Measurements from ENCODE around the gene OR52B6. TPM values are rescaled to one million over a fixed set of nuclear protein-coding genes. Genes with fewer than 3 reads are reported as not detected.

Gene OR52B6
- total RNA-seq, 1 donor = not detected

DNA sequence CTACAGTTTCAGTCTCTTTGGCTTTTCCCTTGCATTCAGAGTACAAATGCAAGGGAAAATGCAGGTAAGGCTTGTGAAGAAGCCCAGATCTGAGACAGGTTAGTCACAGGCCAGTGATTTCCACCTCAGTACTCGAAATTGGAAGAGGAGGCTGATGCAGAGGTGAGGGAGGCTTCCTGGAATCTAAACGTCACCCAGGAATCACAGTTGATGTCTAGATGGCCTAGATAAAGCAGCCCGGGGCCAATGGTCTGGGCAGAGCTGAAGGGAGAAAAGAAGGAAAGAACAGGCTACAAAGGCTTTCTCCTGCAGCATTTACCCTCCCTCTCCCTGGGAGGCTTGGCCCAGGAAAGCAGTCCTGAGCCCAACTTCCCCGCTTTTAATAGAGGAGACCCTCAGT, 24.2 kb downstream of the OR52B6 start:
- no peak overlapping the region for H3K4me3 ChIP-seq (ENCODE audit: low read depth, low read length)
- TF ChIP-seq, protein P1, sequence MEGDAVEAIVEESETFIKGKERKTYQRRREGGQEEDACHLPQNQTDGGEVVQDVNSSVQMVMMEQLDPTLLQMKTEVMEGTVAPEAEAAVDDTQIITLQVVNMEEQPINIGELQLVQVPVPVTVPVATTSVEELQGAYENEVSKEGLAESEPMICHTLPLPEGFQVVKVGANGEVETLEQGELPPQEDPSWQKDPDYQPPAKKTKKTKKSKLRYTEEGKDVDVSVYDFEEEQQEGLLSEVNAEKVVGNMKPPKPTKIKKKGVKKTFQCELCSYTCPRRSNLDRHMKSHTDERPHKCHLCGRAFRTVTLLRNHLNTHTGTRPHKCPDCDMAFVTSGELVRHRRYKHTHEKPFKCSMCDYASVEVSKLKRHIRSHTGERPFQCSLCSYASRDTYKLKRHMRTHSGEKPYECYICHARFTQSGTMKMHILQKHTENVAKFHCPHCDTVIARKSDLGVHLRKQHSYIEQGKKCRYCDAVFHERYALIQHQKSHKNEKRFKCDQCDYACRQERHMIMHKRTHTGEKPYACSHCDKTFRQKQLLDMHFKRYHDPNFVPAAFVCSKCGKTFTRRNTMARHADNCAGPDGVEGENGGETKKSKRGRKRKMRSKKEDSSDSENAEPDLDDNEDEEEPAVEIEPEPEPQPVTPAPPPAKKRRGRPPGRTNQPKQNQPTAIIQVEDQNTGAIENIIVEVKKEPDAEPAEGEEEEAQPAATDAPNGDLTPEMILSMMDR (IDR thresholded peaks at IDR 0.05; ENCODE audit: insufficient read depth, low read length) = no peak
- no peak for DNase-seq (ENCODE audit: low read depth)

DNA sequence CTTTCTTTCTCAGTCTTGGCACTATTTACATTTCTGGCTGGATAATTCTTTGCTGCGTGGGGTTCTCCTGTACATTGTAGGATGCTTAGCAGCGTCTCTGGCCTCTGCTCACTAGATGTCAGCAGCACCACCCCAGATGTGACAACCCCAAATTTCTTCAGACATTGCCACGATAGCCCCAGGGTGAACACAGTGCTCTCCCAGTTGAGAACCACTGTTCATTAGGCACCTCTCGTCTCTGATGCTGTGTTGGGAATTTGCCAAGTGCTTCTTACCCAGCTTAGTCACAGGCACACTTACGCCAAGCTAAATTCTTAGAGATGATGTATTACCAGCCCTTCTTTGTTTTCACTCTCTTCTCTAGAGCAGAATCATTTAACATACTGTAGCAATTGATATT, 25.2 kb downstream of the OR52B6 start:
- no peak overlapping the region for H3K4me3 ChIP-seq (ENCODE audit: low read depth, low read length)
- TF ChIP-seq, protein P1 (IDR thresholded peaks at IDR 0.05; ENCODE audit: insufficient read depth, low read length) = peak; percentile 22
- peak; percentile 93 for DNase-seq (ENCODE audit: low read depth)

DNA sequence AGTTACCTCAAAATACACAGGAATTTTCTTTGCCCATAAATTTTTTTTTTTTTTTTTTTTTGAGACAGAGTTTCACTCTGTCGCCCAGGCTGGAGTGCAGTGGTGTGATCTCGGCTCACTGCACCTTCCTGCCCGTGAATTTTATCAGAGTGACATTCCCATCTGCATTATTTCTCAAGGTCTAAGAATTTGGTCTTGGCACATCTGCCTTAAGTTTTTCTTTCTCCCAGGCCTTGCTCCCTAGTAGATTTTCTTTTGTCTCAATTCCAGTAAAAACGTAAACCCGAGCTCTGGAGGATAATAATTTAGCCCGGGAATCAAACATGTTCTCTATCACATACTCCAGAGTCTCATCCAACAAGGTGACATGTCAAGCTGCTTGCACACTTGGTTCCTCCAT, 28.1 kb downstream of the OR52B6 start:
- TF ChIP-seq, protein P1 (IDR thresholded peaks at IDR 0.05; ENCODE audit: insufficient read depth, low read length) = no peak
- peak; percentile 80 for DNase-seq (ENCODE audit: low read depth)
- H3K4me3 ChIP-seq (ENCODE audit: low read depth, low read length) = no peak overlapping the region

DNA sequence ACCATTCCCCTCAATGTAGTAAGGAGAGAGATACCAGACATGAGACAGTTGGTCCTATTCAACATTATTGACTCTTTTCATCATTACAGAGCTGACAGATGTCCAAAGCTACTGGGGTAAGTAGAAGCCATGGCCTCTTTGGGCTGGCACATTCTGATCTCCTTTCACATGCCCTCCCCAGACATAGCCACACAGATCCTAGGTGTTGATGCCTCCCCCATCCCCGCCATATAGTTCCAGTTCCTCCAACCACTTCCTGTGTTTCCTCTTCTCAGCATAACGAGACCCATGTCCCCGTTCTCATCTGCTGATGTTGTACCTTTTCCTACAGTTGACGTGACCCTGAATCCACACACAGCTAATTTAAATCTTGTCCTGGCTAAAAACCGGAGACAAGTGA, 29.8 kb downstream of the OR52B6 start:
- TF ChIP-seq, protein P1 (IDR thresholded peaks at IDR 0.05; ENCODE audit: insufficient read depth, low read length) = no peak
- no peak for DNase-seq (ENCODE audit: low read depth)

DNA sequence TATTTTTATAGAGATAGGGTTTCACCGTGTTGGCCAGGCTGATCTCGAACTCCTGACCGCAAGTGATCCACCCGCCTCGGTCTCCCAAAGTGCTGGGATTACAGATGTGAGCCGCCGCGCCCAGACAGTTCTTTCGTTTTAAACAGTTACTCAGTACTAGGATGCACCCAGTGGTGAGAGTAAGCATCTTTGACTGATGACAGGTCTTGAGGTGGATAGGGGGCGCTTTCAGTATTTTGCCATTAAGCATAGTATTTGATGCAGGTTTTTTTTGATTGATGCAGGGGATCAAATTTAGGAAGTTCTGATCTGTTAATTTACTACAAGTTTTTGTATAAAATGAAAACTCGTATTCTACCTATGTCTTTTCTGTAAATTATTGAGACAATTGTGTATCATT, 30.9 kb downstream of the OR52B6 start:
- DNase-seq (ENCODE audit: low read depth) = no peak
- TF ChIP-seq, protein P1 (IDR thresholded peaks at IDR 0.05; ENCODE audit: insufficient read depth, low read length) = no peak

More for the DNA sequence above, 29.8 kb downstream of the OR52B6 start:
- no peak overlapping the region for H3K4me3 ChIP-seq (ENCODE audit: low read depth, low read length)

DNA sequence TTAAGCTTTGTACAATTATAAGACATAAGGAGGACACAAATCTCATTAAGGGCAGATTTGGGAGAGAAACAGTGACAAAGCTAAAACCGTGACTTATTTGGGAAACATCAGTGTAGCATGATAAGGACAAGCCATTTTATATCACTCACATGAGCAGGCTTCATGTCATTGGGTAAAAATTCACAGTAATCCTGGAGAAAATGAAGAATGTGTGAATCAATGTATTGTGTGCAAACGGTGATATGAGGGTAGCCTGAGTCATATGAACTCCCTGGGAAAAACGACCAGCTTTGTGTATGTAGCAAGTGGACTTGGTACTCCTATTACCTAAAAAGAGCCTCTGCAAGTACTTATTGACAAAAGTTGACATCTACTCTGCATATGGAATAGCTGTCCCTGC, 38.1 kb downstream of the OR52B6 start:
- peak; percentile 80 for DNase-seq (ENCODE audit: low read depth)
- H3K4me3 ChIP-seq (ENCODE audit: low read depth, low read length) = no peak overlapping the region
- TF ChIP-seq, protein P1 (IDR thresholded peaks at IDR 0.05; ENCODE audit: insufficient read depth, low read length) = no peak

More for the DNA sequence above, 30.9 kb downstream of the OR52B6 start:
- H3K4me3 ChIP-seq (ENCODE audit: low read depth, low read length) = no peak overlapping the region
